GM19328 (cell line): ENCODE results near the gene LHPP.

Experiments used
- ATAC-seq: cut with Tn5 transposase; IDR thresholded peaks from one replicate; pipeline ENCODE4 v1.9.1; 2021; ENCODE audit warnings: mild to moderate bottlenecking, moderate library complexity; ENCODE audit not compliant: unreplicated experiment

Gene LHPP

GRCh38 chr10:124447751-124448466 is 13.7 kb upstream of the LHPP start:
- ATAC-seq = no peak

GRCh38 chr10:124448696-124449169 is 12.9 kb upstream of the LHPP start:
- no peak for ATAC-seq

- no peak for ATAC-seq
Observed at GRCh38 chr10:124449170-124450011, 12.2 kb upstream of the LHPP start.

GRCh38 chr10:124450012-124450782 is 11.4 kb upstream of the LHPP start, which contains the start of gene NKX1-2:
NKX1-2 (minus strand) TSS chr10:124450035; CDS start chr10:124449943, 92 bp downstream.
- no peak for ATAC-seq

GRCh38 chr10:124450783-124451057 is 10.9 kb upstream of the LHPP start:
- ATAC-seq = no peak

GRCh38 chr10:124451276-124451675 is 10.3 kb upstream of the LHPP start:
- ATAC-seq = no peak

GRCh38 chr10:124453960-124454610 is 7.5 kb upstream of the LHPP start:
- no peak for ATAC-seq

- ATAC-seq = no peak
Observed at GRCh38 chr10:124455441-124455840, 6.2 kb upstream of the LHPP start.

GRCh38 chr10:124458473-124458872 is 3.1 kb upstream of the LHPP start:
- ATAC-seq = no peak

- no peak for ATAC-seq
Observed at GRCh38 chr10:124458889-124459288, 2.7 kb upstream of the LHPP start.

- no peak for ATAC-seq
Observed at GRCh38 chr10:124459395-124459794, 2.2 kb upstream of the LHPP start.

- ATAC-seq = no peak
Observed at GRCh38 chr10:124460144-124460543, 1.5 kb upstream of the LHPP start.

- no peak for ATAC-seq
Observed at GRCh38 chr10:124462348-124462695, 699 bp downstream of the LHPP start.

- no peak for ATAC-seq
Observed at GRCh38 chr10:124464028-124464965, 2.7 kb downstream of the LHPP start.

- ATAC-seq = no peak
Observed at GRCh38 chr10:124465003-124465776, 3.6 kb downstream of the LHPP start.

- no peak for ATAC-seq
Observed at GRCh38 chr10:124465777-124466488, 4.3 kb downstream of the LHPP start.

- no peak for ATAC-seq
Observed at GRCh38 chr10:124467165-124467564, 5.5 kb downstream of the LHPP start.

- ATAC-seq = no peak
Observed at GRCh38 chr10:124468624-124469023, 7.0 kb downstream of the LHPP start.
